K562 (cell line): ENCODE measurements around the gene CAMK2D.

Source experiments
- GABPB1 ChIP-seq: sonication (generic); formaldehyde crosslinking; IDR thresholded peaks from 2 replicates; pipeline ENCODE4 v1.8.0; 2022; ENCODE audit warnings: mild to moderate bottlenecking, missing genetic modification reagents
- HIVEP1 ChIP-seq: fragments of 250-450 bp; sonication (Bioruptor Pico); IDR thresholded peaks from 2 replicates; pipeline ENCODE4 v1.4.0; 2020; ENCODE audit warnings: mild to moderate bottlenecking
- NKRF ChIP-seq: fragments of 450-650 bp; IDR thresholded peaks from 2 replicates; pipeline ENCODE4 v1.6.1; 2016; ENCODE audit warnings: borderline replicate concordance
- RAD21 ChIP-seq, 2 experiments: fragments of 250-450 bp in 1 of 2; fragments of 450-650 bp in 1 of 2; sonication (Bioruptor Pico) in 1 of 2; formaldehyde crosslinking in 1 of 2; IDR thresholded peaks in 1 of 2; conservative IDR thresholded peaks in 1 of 2; 2 replicates each; pipeline versions ENCODE4 v1.4.0 to v1.8.0; 2020 to 2022; ENCODE audit warnings: mild to moderate bottlenecking in 2 of 2, moderate library complexity in 1 of 2
- TSHZ1 ChIP-seq: fragments of 250-450 bp; sonication (Bioruptor Pico); IDR thresholded peaks from 2 replicates; pipeline ENCODE4 v1.4.0; 2020; ENCODE audit warnings: mild to moderate bottlenecking, moderate library complexity

GRCh38 chr4:113594231-113594556, 167.3 kb downstream of the CAMK2D start:
- no peak for TF ChIP-seq GABPB1 (CRISPR knock-in tag)
- TF ChIP-seq TSHZ1 = no peak
- TF ChIP-seq RAD21 (CRISPR knock-in tag; conservative IDR thresholded peaks at IDR 0.05 in 1 of 2, IDR thresholded peaks at IDR 0.05 in 1 of 2) = no peak
- TF ChIP-seq HIVEP1 (CRISPR knock-in tag) = no peak
- TF ChIP-seq NKRF = no peak
